NCI-H2081 (cell line): ENCODE measurements around the gene NBAS.
"Not testable (repeated sequence)": the region's sequence is repeated elsewhere in the genome, so short reads cannot be mapped to it uniquely, and the experiment has no call there.

ENCODE experiments used
- DNase-seq, 2 experiments: peaks; one replicate each; lab custom pipeline; 2025; lab: John Stamatoyannopoulos, UW

Gene NBAS

GRCh38 chr2:15412309-15412708 lies 148.8 kb downstream of the NBAS start:
- no peak for DNase-seq

GRCh38 chr2:15410884-15411283 lies 150.2 kb downstream of the NBAS start:
- DNase-seq, result no peak

GRCh38 chr2:15408759-15409158 lies 152.4 kb downstream of the NBAS start:
- DNase-seq, result no peak

GRCh38 chr2:15407666-15408065 lies 153.5 kb downstream of the NBAS start:
- no peak for DNase-seq

GRCh38 chr2:15404511-15404910 lies 156.6 kb downstream of the NBAS start:
- not testable (repeated sequence) for DNase-seq

- DNase-seq, result no peak
These were observed 160.8 kb downstream of the NBAS start for GRCh38 chr2:15400240-15400826.

GRCh38 chr2:15399241-15399640 lies 161.9 kb downstream of the NBAS start:
- DNase-seq, result no peak

GRCh38 chr2:15391751-15392150 lies 169.4 kb downstream of the NBAS start:
- no peak for DNase-seq

- no peak for DNase-seq
These were observed 171.2 kb downstream of the NBAS start for GRCh38 chr2:15389895-15390294.

GRCh38 chr2:15389326-15389700 lies 171.8 kb downstream of the NBAS start:
- no peak for DNase-seq

GRCh38 chr2:15388406-15389325 lies 172.5 kb downstream of the NBAS start:
- DNase-seq, result no peak

GRCh38 chr2:15385184-15385583 lies 175.9 kb downstream of the NBAS start:
- DNase-seq, result no peak

- DNase-seq, result no peak
These were observed 177.3 kb downstream of the NBAS start for GRCh38 chr2:15383695-15384350.

GRCh38 chr2:15378148-15378908 lies 182.8 kb downstream of the NBAS start:
- no peak for DNase-seq

GRCh38 chr2:15377202-15377601 lies 183.9 kb downstream of the NBAS start:
- DNase-seq, result no peak

- no peak for DNase-seq
These were observed 189.1 kb downstream of the NBAS start for GRCh38 chr2:15372019-15372418.

GRCh38 chr2:15369129-15369528 lies 192.0 kb downstream of the NBAS start:
- DNase-seq, result no peak

- DNase-seq, result no peak
These were observed 193.4 kb downstream of the NBAS start for GRCh38 chr2:15367715-15368114.

GRCh38 chr2:15367205-15367604 lies 193.9 kb downstream of the NBAS start:
- no peak for DNase-seq

- no peak for DNase-seq
These were observed 195.7 kb downstream of the NBAS start for GRCh38 chr2:15365411-15365810.

- no peak for DNase-seq
These were observed 196.6 kb downstream of the NBAS start for GRCh38 chr2:15364561-15364960.

GRCh38 chr2:15363734-15364133 lies 197.4 kb downstream of the NBAS start:
- no peak for DNase-seq
